Nephron (organoid): ENCODE results near the gene ESYT1.

Experiments used
- H3K27ac Mint-ChIP-seq, 3 experiments: 2 replicates each; pipeline ENCODE4 v1.8.0; 2020; ENCODE audit warnings: mixed read lengths in 3 of 3, mild to moderate bottlenecking in 2 of 3, moderate library complexity in 1 of 3
- H3K27me3 Mint-ChIP-seq: 2 replicates; pipeline ENCODE4 v1.8.0; 2021; ENCODE audit warnings: low read depth, mild to moderate bottlenecking, moderate library complexity, mixed read lengths
- H3K36me3 Mint-ChIP-seq: 2 replicates; pipeline ENCODE4 v1.8.0; 2020; ENCODE audit warnings: low read depth, mixed read lengths
- H3K4me1 Mint-ChIP-seq: 2 replicates; pipeline ENCODE4 v1.8.0; 2020; ENCODE audit warnings: mixed read lengths
- H3K4me3 Mint-ChIP-seq, 3 experiments: 2 replicates each; pipeline ENCODE4 v1.8.0; 2020; ENCODE audit warnings: mild to moderate bottlenecking in 3 of 3, mixed read lengths in 3 of 3, moderate library complexity in 2 of 3
- H3K9me3 Mint-ChIP-seq: 2 replicates; pipeline ENCODE4 v1.8.0; 2020; ENCODE audit warnings: mixed read lengths
- TF ChIP-seq, protein P1 (sequence below), 3 experiments: fragments of 200-600 bp; sonication (generic); IDR thresholded peaks; one replicate each; pipeline ENCODE4 v1.5.0; 2021; ENCODE audit warnings: antibody characterized with exemption in 3 of 3; ENCODE audit not compliant: unreplicated experiment in 3 of 3

Gene ESYT1

GRCh38 chr12:56104815-56105608, 23.1 kb upstream of the ESYT1 start:
- Mint-ChIP-seq H3K27me3 (no peaks in the 10 kb centered on the region), H3K27ac (peak overlapping the region; percentile 90 to 97 (median 97)), H3K9me3 (no peaks in the 10 kb centered on the region), H3K36me3 (peaks cover 44% of the 10 kb centered on the region), H3K4me3 (peak overlapping the region; percentile 93 to 95 (median 94)), H3K4me1 (peaks cover 32% of the 10 kb centered on the region)
- TF ChIP-seq, protein P1, sequence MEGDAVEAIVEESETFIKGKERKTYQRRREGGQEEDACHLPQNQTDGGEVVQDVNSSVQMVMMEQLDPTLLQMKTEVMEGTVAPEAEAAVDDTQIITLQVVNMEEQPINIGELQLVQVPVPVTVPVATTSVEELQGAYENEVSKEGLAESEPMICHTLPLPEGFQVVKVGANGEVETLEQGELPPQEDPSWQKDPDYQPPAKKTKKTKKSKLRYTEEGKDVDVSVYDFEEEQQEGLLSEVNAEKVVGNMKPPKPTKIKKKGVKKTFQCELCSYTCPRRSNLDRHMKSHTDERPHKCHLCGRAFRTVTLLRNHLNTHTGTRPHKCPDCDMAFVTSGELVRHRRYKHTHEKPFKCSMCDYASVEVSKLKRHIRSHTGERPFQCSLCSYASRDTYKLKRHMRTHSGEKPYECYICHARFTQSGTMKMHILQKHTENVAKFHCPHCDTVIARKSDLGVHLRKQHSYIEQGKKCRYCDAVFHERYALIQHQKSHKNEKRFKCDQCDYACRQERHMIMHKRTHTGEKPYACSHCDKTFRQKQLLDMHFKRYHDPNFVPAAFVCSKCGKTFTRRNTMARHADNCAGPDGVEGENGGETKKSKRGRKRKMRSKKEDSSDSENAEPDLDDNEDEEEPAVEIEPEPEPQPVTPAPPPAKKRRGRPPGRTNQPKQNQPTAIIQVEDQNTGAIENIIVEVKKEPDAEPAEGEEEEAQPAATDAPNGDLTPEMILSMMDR (IDR thresholded peaks at IDR 0.05; ENCODE audit: unreplicated experiment in 3 of 3) = peak in 1 of 3 experiments; percentile 9

DNA sequence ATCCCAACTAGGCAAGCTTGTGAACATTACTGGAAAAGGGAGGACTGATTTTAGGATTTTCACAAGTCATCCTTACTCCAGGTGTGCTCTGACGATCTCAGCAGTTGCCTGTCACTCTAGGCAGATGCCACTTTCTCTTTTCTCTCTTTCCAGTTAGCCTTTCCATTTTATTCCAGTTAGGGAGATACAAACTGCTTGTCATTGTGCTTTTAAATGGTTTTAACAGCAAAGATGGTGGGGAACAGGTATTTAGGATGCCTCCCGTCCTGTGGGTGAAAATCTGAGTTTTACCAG, 22.5 kb upstream of the ESYT1 start:
- H3K9me3 Mint-ChIP-seq = no peaks in the 10 kb centered on the region
- H3K4me3 Mint-ChIP-seq = peak overlapping the region; percentile 93 to 95 (median 94)
- H3K4me1 Mint-ChIP-seq = peaks cover 32% of the 10 kb centered on the region
- peak overlapping the region; percentile 90 to 97 (median 97) for H3K27ac Mint-ChIP-seq
- TF ChIP-seq, protein P1 (IDR thresholded peaks at IDR 0.05; ENCODE audit: unreplicated experiment in 3 of 3) = no peak
- H3K27me3 Mint-ChIP-seq = no peaks in the 10 kb centered on the region
- peaks cover 48% of the 10 kb centered on the region for H3K36me3 Mint-ChIP-seq

DNA sequence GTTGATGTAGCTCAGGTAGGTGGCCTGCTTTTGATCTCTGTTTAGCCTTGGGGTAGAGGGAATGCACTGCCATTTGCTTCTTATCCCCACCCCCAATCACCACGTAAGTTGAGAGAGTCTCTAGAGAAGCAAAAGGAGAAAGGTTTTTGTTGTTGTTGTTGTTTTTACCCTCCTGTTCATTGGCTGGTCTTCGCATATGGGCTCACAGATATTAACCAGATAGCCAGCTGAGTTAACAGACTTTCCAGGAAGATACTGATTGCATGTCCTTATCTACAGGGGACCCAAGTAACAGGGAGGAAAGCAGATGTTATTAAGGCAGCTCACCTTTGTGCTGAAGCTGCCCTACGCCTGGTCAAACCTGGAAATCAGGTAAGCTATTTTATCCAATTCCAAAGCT, 20.8 kb upstream of the ESYT1 start:
- H3K4me3 Mint-ChIP-seq = peak overlapping the region; percentile 46 to 68 (median 54)
- H3K4me1 Mint-ChIP-seq = peaks cover 32% of the 10 kb centered on the region
- peaks cover 55% of the 10 kb centered on the region for H3K36me3 Mint-ChIP-seq
- H3K9me3 Mint-ChIP-seq = no peaks in the 10 kb centered on the region
- no peaks in the 10 kb centered on the region for H3K27me3 Mint-ChIP-seq
- no peak overlapping the region for H3K27ac Mint-ChIP-seq
- TF ChIP-seq, protein P1 (IDR thresholded peaks at IDR 0.05; ENCODE audit: unreplicated experiment in 3 of 3) = no peak

GRCh38 chr12:56110571-56110970, 17.5 kb upstream of the ESYT1 start:
- Mint-ChIP-seq H3K27me3 (no peaks in the 10 kb centered on the region), H3K9me3 (no peaks in the 10 kb centered on the region), H3K36me3 (peaks cover 76% of the 10 kb centered on the region), H3K4me3 (no peak overlapping the region), H3K4me1 (peaks cover 16% of the 10 kb centered on the region), H3K27ac (no peak overlapping the region)
- TF ChIP-seq, protein P1 (IDR thresholded peaks at IDR 0.05; ENCODE audit: unreplicated experiment in 3 of 3) = no peak

GRCh38 chr12:56114084-56114483, 14.0 kb upstream of the ESYT1 start:
- Mint-ChIP-seq H3K36me3 (peaks cover 61% of the 10 kb centered on the region), H3K27ac (peak overlapping the region; percentile 22 to 54 (median 44)), H3K27me3 (no peaks in the 10 kb centered on the region), H3K9me3 (no peaks in the 10 kb centered on the region), H3K4me1 (peaks cover 8% of the 10 kb centered on the region), H3K4me3 (peak overlapping the region; percentile 52 to 77 (median 71))
- TF ChIP-seq, protein P1 (IDR thresholded peaks at IDR 0.05; ENCODE audit: unreplicated experiment in 3 of 3) = no peak

DNA sequence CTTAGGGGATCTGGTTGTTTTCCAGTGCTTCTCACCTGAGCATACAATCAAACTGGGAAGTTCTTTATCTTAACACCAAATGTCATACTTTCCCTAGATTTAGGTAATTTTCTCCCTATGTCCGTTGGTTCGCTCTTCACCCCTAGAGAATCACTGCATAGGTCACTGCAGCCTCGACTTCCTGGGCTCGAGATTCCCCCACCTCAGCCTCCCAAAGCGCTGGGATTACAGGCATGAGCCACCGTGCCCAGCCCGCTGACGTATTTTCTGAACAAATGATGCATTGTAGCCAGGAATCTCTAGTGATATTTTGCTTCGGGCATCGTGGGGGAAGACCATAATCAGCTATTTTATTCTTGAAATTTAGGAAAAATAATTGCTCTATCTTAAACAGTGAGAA, 12.7 kb upstream of the ESYT1 start:
- peaks cover 50% of the 10 kb centered on the region for H3K36me3 Mint-ChIP-seq
- peaks cover 21% of the 10 kb centered on the region for H3K4me1 Mint-ChIP-seq
- peak overlapping the region; percentile 88 to 100 (median 95) for H3K4me3 Mint-ChIP-seq
- TF ChIP-seq, protein P1 (IDR thresholded peaks at IDR 0.05; ENCODE audit: unreplicated experiment in 3 of 3) = no peak
- H3K27me3 Mint-ChIP-seq = no peaks in the 10 kb centered on the region
- peak overlapping the region; percentile 95 to 98 (median 97) for H3K27ac Mint-ChIP-seq
- H3K9me3 Mint-ChIP-seq = no peaks in the 10 kb centered on the region
